ENCODE results near the gene GORAB.

GORAB gene

GRCh38 chr1:170558731-170559130 is 26.8 kb downstream of the GORAB start:
- no peak overlapping the region for H2AFZ ChIP-seq (ENCODE audit: low read depth)
- no peak overlapping the region for H3K27ac ChIP-seq
- no peak overlapping the region for H3K4me3 ChIP-seq (IDR thresholded peaks at IDR 0.05; ENCODE audit: insufficient read depth, low read depth, low read length)
- H3K4me1 ChIP-seq (ENCODE audit: low read depth, poor library complexity, severe bottlenecking): no peaks in the 10 kb centered on the region
- H3K9ac ChIP-seq: no peak overlapping the region
- no peaks in the 10 kb centered on the region for H3K79me2 ChIP-seq (ENCODE audit: insufficient read depth, low read depth)
- no peak for TF ChIP-seq CTCF (conservative IDR thresholded peaks at IDR 0.05; ENCODE audit: low read depth, low read length)
- no peaks in the 10 kb centered on the region for H4K20me1 ChIP-seq (ENCODE audit: insufficient read depth)
- no peaks in the 10 kb centered on the region for H3K27me3 ChIP-seq (ENCODE audit: insufficient read depth, low read depth)
- H3K4me2 ChIP-seq: no peak overlapping the region
- no peaks in the 10 kb centered on the region for H3K36me3 ChIP-seq (ENCODE audit: insufficient read depth)

DNA sequence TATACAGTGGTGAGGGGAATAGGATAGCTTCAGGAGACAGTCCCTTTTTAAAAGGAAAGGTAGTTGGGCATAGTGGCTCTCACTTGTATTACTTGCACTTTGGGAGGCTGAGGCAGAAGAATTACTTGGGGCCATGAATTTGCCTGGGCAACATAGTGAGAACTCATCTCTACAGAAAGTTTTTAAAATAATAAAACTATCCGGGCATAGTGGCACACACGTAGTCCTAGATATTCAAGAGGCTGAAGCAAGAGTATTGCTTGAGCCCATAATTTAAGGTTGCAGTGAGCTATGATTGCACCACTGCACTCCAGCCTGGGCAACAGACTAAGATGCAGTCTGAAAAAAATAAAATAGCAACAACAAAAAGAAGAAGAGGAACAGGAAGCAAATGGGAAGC is 27.2 kb downstream of the GORAB start:
- H3K79me2 ChIP-seq (ENCODE audit: insufficient read depth, low read depth): no peaks in the 10 kb centered on the region
- H2AFZ ChIP-seq (ENCODE audit: low read depth): no peak overlapping the region
- no peaks in the 10 kb centered on the region for H3K4me1 ChIP-seq (ENCODE audit: low read depth, poor library complexity, severe bottlenecking)
- H3K4me2 ChIP-seq: no peak overlapping the region
- H3K4me3 ChIP-seq (IDR thresholded peaks at IDR 0.05; ENCODE audit: insufficient read depth, low read depth, low read length): no peak overlapping the region
- no peak overlapping the region for H3K9ac ChIP-seq
- no peak overlapping the region for H3K27ac ChIP-seq
- H3K27me3 ChIP-seq (ENCODE audit: insufficient read depth, low read depth): no peaks in the 10 kb centered on the region
- H3K36me3 ChIP-seq (ENCODE audit: insufficient read depth): no peaks in the 10 kb centered on the region
- no peak for TF ChIP-seq CTCF (conservative IDR thresholded peaks at IDR 0.05; ENCODE audit: low read depth, low read length)
- H4K20me1 ChIP-seq (ENCODE audit: insufficient read depth): no peaks in the 10 kb centered on the region

- no peak overlapping the region for H3K27ac ChIP-seq
- H3K4me1 ChIP-seq (ENCODE audit: low read depth, poor library complexity, severe bottlenecking): no peaks in the 10 kb centered on the region
- H2AFZ ChIP-seq (ENCODE audit: low read depth): no peak overlapping the region
- no peaks in the 10 kb centered on the region for H3K36me3 ChIP-seq (ENCODE audit: insufficient read depth)
- H3K27me3 ChIP-seq (ENCODE audit: insufficient read depth, low read depth): no peaks in the 10 kb centered on the region
- no peaks in the 10 kb centered on the region for H4K20me1 ChIP-seq (ENCODE audit: insufficient read depth)
- no peak for TF ChIP-seq CTCF (conservative IDR thresholded peaks at IDR 0.05; ENCODE audit: low read depth, low read length)
- H3K4me2 ChIP-seq: no peak overlapping the region
- H3K79me2 ChIP-seq (ENCODE audit: insufficient read depth, low read depth): no peaks in the 10 kb centered on the region
- H3K4me3 ChIP-seq (IDR thresholded peaks at IDR 0.05; ENCODE audit: insufficient read depth, low read depth, low read length): no peak overlapping the region
- H3K9ac ChIP-seq: no peak overlapping the region
These were observed 28.8 kb downstream of the GORAB start for GRCh38 chr1:170560681-170561285.

- Histone ChIP-seq H3K9ac (no peak overlapping the region), H3K4me2 (no peak overlapping the region)
These were observed 30.8 kb downstream of the GORAB start for GRCh38 chr1:170562646-170563338.

More at GRCh38 chr1:170562646-170563338, 30.8 kb downstream of the GORAB start:
- TF ChIP-seq CTCF (conservative IDR thresholded peaks at IDR 0.05; ENCODE audit: low read depth, low read length): no peak
- H2AFZ ChIP-seq (ENCODE audit: low read depth): no peak overlapping the region
- H4K20me1 ChIP-seq (ENCODE audit: insufficient read depth): no peaks in the 10 kb centered on the region
- H3K27me3 ChIP-seq (ENCODE audit: insufficient read depth, low read depth): no peaks in the 10 kb centered on the region
- H3K4me1 ChIP-seq (ENCODE audit: low read depth, poor library complexity, severe bottlenecking): no peaks in the 10 kb centered on the region
- no peak overlapping the region for H3K4me3 ChIP-seq (IDR thresholded peaks at IDR 0.05; ENCODE audit: insufficient read depth, low read depth, low read length)
- no peaks in the 10 kb centered on the region for H3K79me2 ChIP-seq (ENCODE audit: insufficient read depth, low read depth)
- no peaks in the 10 kb centered on the region for H3K36me3 ChIP-seq (ENCODE audit: insufficient read depth)
- H3K27ac ChIP-seq: no peak overlapping the region
